Large intestine (tissue), 3 donors: ENCODE measurements around the gene SPHK2. TPM values are rescaled to one million over a fixed set of nuclear protein-coding genes. Genes with fewer than 3 reads are reported as not detected.

ENCODE experiments used
- DNase-seq, 2 donors: peaks; one replicate each; pipeline versions ENCODE4 v3.0.0 to v3.0.0-alpha.2; 2013
- H3K27ac ChIP-seq: one replicate; pipeline ENCODE4 v1.5.1; 2013; ENCODE audit warnings: low read length
- H3K27me3 ChIP-seq: 2 replicates; pipeline ENCODE4 v1.6.1; 2013; ENCODE audit warnings: low read length; ENCODE audit not compliant: control insufficient read depth, insufficient read depth
- H3K36me3 ChIP-seq: 2 replicates; pipeline ENCODE4 v1.6.1; 2013; ENCODE audit warnings: low read length; ENCODE audit not compliant: control insufficient read depth, insufficient read depth
- H3K4me1 ChIP-seq: one replicate; pipeline ENCODE4 v1.6.1; 2013; ENCODE audit warnings: low read length; ENCODE audit not compliant: control insufficient read depth, insufficient read depth
- H3K4me3 ChIP-seq: one replicate; pipeline ENCODE4 v1.5.1; 2013; ENCODE audit warnings: low read length
- H3K9me3 ChIP-seq: one replicate; pipeline ENCODE4 v1.6.1; 2013; ENCODE audit warnings: mild to moderate bottlenecking, low read depth, low read length, moderate library complexity; ENCODE audit not compliant: control insufficient read depth
- WGBS: methylation state at CpG from one replicate; pipeline ENCODE4 v1.1.5; 2013; ENCODE audit warnings: low lambda C conversion rate; ENCODE audit not compliant: insufficient coverage; 5-methylcytosine and 5-hydroxymethylcytosine counted together
- polyA plus RNA-seq: library from polyadenylated mRNA; unstranded; fragments of 120-200 nt; gene quantifications from one replicate; pipeline ENCODE4 v1.2.1, GENCODE V29; 2013

Gene SPHK2
- polyA plus RNA-seq, 1 donor: 20.1 TPM

DNA sequence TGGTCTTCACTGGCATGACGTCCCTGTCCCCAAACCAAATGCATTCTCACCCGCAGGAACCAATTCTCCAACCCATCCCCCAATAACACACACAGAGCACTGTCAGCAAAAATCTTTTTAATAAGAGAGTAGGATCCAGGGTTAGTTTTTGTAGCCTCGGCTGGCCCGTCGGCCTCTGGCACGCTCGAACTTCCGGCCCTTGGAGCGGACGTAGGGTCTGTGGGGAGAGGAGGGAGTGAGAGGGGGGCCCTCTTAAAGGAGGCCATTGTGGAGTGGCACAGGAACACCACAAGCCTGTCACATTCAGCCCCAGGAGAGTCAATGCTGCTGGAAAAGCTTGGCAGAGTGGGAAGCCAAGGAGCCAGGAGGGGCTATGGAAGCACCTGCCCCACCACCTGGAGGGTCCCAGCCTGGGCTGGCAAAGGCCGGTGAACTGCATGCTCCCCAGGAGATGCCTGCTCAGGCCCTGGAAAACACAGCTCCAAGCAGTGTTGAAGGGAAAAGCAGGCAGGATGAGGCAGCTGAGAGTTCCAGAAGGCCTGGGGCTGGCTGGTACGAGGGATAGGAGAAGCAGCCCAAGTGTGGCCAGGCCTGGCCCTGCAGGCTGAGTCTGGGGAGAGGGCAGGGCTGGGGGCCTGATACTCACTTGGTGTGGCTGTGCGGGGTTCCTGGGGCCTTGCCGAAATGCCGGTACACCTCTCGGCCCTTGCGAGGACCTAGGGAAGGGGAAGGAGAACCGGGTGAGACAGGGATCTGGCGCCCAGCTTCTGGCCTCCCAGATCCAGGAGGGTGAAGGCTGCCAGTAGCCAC, 3.9 kb upstream of the SPHK2 start:
- Histone ChIP-seq H3K27me3 (no peaks in the 10 kb centered on the region), H3K4me3 (peak overlapping the region; percentile 1)

DNA sequence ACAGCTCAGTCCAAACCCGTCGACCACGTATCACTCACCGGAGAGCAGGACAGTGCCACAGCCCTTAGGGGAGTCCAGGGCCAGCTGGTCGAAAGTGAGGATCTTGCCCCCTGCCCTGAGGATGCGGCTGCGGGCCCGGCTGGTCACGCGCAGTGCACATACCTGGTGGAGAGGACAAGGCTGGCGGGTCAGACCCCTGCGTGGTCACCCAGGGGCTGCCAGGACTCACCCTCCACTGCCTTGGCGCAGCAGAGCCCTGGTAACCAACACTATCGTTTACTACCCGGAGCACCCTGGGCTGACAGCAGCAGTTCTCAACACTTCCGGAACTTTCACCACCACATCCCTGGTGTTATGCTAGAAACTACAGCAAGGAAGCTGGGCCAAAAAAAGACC, 3.3 kb upstream of the SPHK2 start:
- Histone ChIP-seq H3K9me3 (peaks cover 4% of the 10 kb centered on the region), H3K27ac (peak overlapping the region; percentile 96), H3K27me3 (no peaks in the 10 kb centered on the region), H3K4me1 (peaks cover 55% of the 10 kb centered on the region), H3K36me3 (peaks cover 37% of the 10 kb centered on the region), H3K4me3 (peak overlapping the region; percentile 1)
- no CpG with 5 or more reads among the region's 16 CpGs for WGBS
- no peak for DNase-seq

More for the DNA sequence above, 3.9 kb upstream of the SPHK2 start:
- H3K36me3 ChIP-seq: peaks cover 40% of the 10 kb centered on the region
- WGBS: no CpG with 5 or more reads among the region's 19 CpGs
- peaks cover 55% of the 10 kb centered on the region for H3K4me1 ChIP-seq
- H3K9me3 ChIP-seq: peaks cover 4% of the 10 kb centered on the region
- peak overlapping the region; percentile 96 for H3K27ac ChIP-seq
- DNase-seq: no peak

DNA sequence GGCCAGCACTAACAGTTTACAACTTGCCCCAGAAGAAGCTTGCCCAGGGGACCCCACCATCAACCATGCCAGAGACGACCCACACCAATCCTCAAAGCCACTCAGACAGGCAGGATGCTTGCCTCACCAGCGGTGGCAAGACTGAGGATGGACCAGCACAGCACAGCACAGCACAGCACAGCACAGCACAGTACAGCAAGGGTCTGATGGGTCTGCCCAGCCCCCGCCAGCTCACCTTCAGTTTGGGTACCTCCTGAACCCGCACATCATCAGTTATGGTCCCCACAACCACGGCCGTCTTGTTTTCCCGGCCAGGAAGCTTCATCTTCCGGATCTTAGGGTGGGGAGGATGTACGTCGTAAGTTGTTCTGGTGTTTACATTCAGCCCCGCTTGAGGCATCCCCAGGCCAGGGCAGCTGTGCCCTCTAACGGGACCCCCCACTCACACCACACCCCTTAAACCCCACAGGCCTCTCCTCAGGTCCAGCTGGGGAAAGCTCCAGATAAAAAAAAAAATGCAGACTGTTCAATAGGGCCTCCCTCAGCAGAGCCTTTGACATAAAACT, 2.7 kb upstream of the SPHK2 start:
- WGBS: no CpG with 5 or more reads among the region's 12 CpGs
- Histone ChIP-seq H3K27ac (peak overlapping the region; percentile 96), H3K4me1 (peaks cover 55% of the 10 kb centered on the region), H3K4me3 (peak overlapping the region; percentile 95), H3K36me3 (peaks cover 37% of the 10 kb centered on the region), H3K27me3 (no peaks in the 10 kb centered on the region), H3K9me3 (peaks cover 4% of the 10 kb centered on the region)
- no peak for DNase-seq

GRCh38 chr19:48617146-48617937, 2.0 kb upstream of the SPHK2 start:
- Histone ChIP-seq H3K27me3 (no peaks in the 10 kb centered on the region), H3K4me1 (peaks cover 52% of the 10 kb centered on the region), H3K36me3 (peaks cover 32% of the 10 kb centered on the region), H3K9me3 (peaks cover 4% of the 10 kb centered on the region), H3K4me3 (peak overlapping the region; percentile 95), H3K27ac (peak overlapping the region; percentile 96)
- DNase-seq: peak in 1 of 2 donors; percentile 4
- no CpG with 5 or more reads among the region's 18 CpGs for WGBS

DNA sequence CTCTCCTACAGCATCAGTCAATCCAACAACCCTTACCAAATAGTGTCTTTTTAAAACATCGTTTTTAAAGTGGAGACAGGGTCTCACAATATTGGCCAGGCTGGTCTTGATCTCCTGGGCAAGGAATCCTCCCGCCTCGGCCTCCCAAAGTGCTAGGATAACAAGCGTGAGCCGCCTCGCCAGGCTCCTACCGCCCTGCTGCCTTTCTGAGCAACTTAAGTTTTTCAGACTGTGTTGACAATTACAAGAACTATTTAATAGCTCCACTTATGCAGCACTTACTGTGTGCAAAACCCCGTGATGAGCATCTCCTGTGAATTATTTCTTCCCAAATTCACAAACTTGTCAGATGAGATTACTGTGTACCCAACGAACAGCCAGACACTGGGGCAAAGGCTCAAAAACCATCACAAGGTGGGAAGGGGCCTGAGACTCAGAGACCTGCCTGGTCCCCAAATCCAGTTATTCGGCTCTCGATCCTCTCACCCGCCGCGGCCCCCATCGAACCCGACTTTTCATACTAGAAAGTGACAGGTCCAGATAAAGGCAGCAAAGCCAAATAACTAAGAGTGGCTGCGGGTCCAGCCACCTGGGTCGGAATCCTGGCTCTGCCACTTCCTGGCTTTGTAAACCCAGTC, 909 bp upstream of the SPHK2 start:
- Histone ChIP-seq H3K4me1 (peaks cover 46% of the 10 kb centered on the region), H3K27ac (peak overlapping the region; percentile 96), H3K27me3 (no peaks in the 10 kb centered on the region), H3K4me3 (peak overlapping the region; percentile 95), H3K9me3 (no peaks in the 10 kb centered on the region), H3K36me3 (peaks cover 28% of the 10 kb centered on the region)
- no peak for DNase-seq
- no CpG with 5 or more reads among the region's 18 CpGs for WGBS

DNA sequence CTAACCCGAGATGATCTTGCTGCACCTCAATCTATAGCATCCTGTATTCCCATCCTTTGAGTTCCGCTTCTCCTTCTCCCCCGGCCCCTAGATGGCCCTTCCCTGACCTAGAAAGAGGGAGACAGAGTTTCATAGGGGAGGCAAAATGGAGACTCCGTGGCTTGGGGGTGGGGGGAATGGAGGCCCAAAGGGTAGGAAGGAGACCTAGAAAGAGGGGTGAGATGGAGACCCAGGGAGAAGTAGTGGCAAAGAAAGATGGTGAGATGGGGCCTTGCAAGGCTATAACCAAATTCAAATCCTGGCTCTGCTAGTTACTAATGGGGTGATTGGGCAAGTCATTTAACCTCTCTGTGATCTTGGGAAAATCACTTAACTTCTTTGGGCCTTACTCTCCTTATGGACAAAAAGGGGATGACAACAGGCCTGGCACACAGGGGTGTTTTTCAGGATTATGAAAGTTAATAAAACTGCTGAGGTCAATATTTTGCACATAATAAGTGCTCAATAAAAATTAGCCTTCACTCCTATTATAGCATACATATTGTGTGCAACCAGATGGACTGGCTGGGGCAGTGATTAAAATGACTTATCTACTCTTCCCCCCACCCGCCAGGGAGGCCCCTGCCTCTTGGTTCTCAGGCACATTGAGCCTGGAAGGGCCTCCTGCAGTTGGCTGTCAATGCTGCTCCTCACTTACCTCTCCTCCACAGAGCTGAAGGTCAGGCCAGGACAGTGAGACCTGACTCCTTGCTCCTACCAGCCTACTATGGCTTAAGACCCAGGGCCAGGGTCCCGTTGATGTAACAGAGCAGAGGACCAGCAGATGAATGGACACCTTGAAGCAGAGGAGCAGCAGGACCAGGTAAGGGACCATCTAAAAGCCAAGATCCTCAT, 633 bp downstream of the SPHK2 start:
- peak in 1 of 2 donors; percentile 10 for DNase-seq
- peaks cover 42% of the 10 kb centered on the region for H3K4me1 ChIP-seq
- H3K9me3 ChIP-seq: no peaks in the 10 kb centered on the region
- peaks cover 28% of the 10 kb centered on the region for H3K36me3 ChIP-seq
- peak overlapping the region; percentile 95 for H3K4me3 ChIP-seq
- 0% methylated on average over 1 of the region's 6 CpGs for WGBS
- H3K27ac ChIP-seq: peak overlapping the region; percentile 82
- H3K27me3 ChIP-seq: no peaks in the 10 kb centered on the region

DNA sequence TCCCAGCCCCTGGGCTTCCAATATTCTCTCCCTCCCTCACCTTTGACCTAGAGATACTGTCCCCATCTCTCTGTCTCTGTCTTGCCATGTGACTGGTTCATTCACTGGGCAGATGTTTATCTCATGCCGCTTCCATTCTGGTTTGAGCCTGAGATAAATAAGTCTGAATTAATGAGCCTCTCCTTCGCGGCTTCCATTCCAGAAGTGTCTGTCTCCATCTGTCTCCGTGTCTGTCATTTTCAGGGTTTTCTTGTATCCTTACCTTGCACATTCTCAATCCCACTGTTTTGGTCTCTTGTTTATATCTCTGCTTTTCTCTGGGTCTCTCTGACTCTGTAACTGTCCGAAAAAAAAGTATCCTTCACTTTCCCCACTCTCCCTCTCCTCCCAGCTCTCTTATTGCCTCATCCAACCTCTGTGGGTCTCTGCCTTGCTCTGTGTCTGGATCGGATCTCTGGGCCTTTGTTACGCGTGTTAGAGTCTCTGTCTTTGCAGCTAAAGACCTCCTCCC, 4.3 kb downstream of the SPHK2 start:
- DNase-seq: no peak
- H3K4me3 ChIP-seq: peak overlapping the region; percentile 42
- WGBS: 13% methylated on average over 3 of the region's 8 CpGs

GRCh38 chr19:48624067-48624594, 4.8 kb downstream of the SPHK2 start:
- peaks cover 45% of the 10 kb centered on the region for H3K4me1 ChIP-seq
- peak; percentile 98 to 99 for DNase-seq
- no CpG with 5 or more reads among the region's 40 CpGs for WGBS
- H3K36me3 ChIP-seq: peaks cover 15% of the 10 kb centered on the region
- H3K4me3 ChIP-seq: peak overlapping the region; percentile 59
- H3K27ac ChIP-seq: peak overlapping the region; percentile 95
- peaks cover 3% of the 10 kb centered on the region for H3K9me3 ChIP-seq
- no peaks in the 10 kb centered on the region for H3K27me3 ChIP-seq

More for the DNA sequence above, 4.3 kb downstream of the SPHK2 start:
- H3K4me1 ChIP-seq: peaks cover 41% of the 10 kb centered on the region
- H3K36me3 ChIP-seq: peaks cover 10% of the 10 kb centered on the region
- peak overlapping the region; percentile 95 for H3K27ac ChIP-seq
- no peaks in the 10 kb centered on the region for H3K27me3 ChIP-seq
- peaks cover under 1% of the 10 kb centered on the region for H3K9me3 ChIP-seq
